UCSD-AML1 (cell line): Measurements from ENCODE around the gene RNFT1.
"Not testable (repeated sequence)": the region's sequence is repeated elsewhere in the genome, so short reads cannot be mapped to it uniquely, and the experiment has no call there.

Experiments
- DNase-seq: peaks from one replicate; lab custom pipeline; 2025; ENCODE audit not compliant: unreplicated experiment; lab: John Stamatoyannopoulos, UW

The RNFT1 gene, protein sequence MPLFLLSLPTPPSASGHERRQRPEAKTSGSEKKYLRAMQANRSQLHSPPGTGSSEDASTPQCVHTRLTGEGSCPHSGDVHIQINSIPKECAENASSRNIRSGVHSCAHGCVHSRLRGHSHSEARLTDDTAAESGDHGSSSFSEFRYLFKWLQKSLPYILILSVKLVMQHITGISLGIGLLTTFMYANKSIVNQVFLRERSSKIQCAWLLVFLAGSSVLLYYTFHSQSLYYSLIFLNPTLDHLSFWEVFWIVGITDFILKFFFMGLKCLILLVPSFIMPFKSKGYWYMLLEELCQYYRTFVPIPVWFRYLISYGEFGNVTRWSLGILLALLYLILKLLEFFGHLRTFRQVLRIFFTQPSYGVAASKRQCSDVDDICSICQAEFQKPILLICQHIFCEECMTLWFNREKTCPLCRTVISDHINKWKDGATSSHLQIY

DNA sequence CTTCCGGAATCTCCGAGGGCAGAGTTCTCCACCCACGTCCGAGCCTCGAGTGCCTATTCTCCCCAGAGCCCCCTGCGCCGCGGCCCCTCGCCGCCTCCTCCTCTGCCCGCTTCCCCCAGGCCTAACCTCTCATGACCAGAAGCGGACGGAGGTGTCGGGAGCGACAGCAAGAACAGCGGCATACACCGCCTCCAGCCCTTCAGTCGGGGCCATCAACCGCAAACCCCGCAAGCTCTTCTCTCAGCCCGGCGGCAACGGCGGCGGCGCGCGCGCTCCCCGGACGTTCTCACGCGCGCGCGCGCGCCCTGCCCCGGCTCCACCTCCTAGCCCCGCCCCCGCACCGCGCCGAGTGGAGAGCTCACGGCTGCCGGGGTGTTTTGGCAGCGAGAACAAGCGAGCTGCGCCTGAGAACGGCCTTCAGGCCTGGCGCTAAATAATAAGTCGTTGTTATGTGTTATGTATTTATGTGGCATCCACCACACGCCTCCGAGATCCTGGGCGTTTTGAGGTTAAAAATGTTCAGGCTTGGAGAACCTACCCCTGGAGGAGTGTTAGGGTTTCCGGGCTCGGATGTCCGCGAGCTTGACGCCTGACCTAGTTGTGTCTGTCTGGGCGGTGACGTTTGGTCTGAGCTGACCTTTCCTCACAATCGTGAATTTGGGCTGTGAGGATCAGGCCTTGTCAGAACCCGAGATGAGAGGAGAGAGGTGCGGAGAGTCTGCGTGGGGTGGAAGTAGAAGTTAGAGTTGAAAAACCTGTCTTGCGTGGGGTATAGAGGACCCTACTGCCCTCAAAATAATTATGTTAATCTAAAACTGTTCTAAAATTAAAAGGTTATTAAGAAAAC lies at the start of gene RNFT1:
Gene RNFT1 (minus strand): TSS at position 259 of the 847 bp plus-strand sequence. CDS start 77 bp downstream, at position 182.
- DNase-seq: peak; percentile 90

DNA sequence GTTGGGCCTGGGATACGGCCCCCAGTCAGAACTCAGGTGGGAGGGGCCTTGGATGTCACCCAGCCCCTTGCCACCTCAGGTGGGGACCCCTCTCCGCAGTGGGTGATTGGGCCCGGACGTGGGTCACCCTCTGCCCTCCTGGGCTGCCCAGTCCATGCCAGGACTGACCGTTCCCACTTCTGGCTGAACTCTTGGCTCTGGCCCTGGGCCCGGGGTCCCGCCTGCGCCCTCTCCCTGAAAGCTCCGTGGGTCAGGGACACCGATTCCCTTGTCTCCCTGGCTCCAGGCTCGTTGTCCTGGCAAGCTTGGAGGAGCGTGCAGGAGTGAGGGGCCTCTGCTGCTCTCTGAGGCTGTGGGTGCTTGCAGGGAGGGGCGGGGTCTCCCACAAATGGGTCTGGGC lies 44.8 kb upstream of the RNFT1 start:
- not testable (repeated sequence) for DNase-seq

DNA sequence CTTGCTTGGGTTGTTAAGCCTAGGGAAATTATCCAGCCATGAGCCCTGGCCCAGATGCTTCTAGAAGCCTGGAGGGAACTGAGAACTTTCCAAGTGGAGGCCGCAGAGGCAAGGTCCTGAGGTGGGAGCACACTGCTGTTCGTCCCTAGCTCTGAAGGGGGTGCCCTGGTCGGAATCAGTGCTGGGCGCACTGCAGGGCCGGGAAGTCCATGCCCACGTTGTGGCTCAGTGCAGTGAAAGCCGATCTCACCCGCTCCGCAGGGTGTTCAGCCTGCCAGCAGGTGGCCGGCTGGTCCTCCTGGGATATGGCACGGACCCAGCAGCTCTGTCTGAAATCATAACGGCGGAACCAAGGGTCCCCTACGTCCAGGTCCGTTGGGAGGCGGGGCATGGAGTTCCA lies 43.8 kb upstream of the RNFT1 start:
- DNase-seq: not testable (repeated sequence)

DNA sequence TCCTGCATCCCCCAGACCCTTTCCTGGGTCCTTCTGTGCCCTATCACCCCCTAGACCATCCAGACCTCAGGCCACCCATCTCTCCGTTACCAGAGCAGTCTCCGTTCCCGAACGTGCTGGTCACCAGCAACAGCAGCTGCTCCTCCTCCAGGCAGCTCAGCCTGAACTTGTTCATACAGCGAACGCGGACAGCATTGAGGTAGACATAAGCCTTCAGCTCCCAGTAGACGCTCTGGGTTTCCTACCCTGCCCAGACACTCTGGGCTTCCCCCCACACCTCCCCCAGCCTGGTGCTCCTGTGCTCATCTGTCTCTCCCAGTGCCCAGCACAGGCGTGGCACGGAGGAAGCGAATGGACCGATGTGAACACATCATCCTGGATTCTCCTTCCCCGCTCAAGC lies 41.6 kb upstream of the RNFT1 start:
- DNase-seq: no peak

DNA sequence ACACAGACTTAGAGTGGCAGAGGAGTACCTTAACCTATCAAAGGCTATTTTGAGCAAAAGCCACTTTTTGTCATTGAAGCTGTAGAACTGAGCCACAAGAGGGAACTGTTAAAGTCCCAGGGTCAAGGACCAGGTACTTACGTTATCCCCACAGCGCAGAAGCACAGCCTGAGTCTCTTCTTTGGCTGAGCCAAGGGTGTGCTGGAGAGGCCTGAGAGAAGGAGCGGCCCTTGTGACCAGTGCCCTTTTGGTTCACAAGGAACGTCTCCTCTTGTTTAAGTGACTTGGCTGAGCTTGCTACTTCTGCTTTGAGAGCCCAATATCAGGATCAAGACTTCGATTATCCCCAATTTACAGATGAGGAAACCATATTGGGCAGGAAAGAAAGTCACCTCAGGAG lies 40.0 kb upstream of the RNFT1 start:
- not testable (repeated sequence) for DNase-seq

DNA sequence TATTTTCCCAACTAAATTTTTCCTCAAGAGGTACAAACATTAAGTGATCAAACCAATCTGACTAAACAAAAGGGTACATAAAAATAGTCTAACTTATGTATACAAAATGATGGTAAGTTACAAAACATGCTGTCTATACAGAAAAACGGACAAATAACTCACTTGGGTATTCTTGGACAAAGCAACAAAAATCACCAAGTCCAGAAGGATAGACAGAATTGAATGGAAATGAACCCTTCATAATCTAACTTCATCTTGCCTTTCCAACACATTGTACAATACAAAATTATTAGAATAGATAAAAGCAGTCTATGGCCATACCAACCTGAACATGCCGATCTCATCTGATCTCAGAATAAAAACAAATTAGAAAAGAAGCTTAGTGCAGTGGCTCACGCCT lies 37.9 kb upstream of the RNFT1 start:
- not testable (repeated sequence) for DNase-seq

DNA sequence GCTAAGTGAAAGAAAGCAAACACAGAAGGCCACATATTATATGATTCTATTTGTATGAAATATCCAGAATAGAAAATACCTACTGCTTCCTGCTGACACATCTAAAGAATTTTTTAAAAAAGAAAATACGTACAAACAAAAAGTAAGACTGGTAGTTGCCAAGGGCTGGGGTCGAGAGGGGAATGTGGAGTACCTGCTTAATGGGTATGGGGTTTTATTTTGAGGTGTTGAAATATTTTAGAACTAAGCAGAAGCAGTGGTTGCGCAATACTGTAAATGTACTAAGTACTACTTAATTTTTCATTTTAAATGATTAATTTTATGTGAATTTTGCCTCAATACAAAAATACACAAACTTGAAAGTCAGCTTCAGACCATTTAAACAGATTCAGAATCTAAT lies 32.1 kb upstream of the RNFT1 start:
- DNase-seq: not testable (repeated sequence)

DNA sequence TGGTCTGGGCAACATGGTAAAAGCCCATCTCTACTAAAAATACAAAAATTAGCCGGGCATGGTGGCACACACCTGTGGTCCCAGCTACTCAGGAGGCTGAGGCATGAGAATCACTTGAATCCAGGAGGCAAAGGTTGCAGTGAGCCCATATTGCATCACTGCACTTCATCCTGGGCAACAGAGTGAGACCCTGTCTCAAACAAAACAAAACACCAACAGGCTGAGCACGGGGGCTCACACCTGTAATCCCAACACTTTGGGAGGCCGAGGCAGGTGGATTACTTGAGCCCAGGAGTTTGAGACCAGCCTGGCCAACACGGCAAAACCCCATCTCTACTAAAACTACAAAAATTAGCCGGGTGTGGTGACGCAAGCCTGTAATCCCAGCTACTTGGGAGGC lies 10.6 kb upstream of the RNFT1 start:
- DNase-seq: not testable (repeated sequence)

DNA sequence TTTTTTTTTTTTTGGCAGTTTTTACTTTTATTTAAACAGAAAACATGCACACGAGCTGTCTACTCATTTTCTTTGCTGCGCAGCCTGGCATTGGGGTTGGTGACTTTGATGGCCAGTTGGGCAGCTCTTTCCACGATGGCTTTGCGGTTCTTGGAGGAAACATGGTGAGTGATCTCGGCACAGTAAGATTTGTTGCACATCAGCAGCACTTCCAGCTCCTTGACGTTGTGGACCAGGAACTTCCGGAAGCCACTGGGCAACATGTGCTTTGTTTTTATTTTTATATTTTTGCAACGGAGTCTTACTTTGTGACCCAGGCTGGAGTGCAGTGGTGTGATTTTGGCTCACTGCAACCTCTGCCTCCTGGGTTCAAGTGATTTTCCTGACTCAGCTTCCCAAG lies 8.9 kb upstream of the RNFT1 start:
- DNase-seq: not testable (repeated sequence)

DNA sequence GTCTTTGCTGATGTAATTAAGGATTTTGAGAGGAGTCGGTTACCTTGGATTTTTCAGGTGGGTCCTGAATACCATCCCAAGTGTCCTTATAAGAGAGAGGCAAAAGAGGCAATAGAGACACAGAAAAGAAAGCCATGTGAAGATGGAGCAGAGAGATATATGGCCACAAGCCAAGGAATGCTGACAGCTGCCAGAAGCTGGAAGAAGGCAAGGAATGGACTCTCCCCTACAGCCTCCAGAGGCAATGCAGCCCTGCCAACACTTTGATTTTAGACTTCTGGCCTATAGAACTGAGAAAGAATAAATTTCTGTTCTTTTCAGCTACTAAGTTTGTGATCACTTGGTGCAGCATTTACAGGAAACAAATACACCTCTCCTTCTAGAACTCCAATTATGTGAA lies 8.2 kb upstream of the RNFT1 start:
- DNase-seq: no peak

DNA sequence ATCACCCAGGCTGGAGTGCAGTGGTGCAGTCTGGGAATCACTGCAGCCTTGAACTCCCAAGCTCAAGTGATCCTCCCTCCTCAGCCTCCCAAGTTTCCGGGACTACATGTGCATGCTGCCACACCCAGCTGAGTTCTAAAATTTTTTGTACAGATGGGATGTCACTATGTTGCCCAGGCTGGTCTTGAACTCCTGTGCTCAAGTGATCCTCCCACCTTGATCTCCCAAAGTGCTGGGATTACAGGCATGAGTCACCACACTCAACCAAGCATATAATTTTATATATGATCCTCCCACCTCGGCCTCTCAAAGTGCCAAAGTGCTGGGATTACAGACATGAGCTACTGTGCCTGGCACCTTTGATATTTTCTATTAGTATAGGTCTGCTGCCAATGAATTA lies 7.2 kb upstream of the RNFT1 start:
- not testable (repeated sequence) for DNase-seq

DNA sequence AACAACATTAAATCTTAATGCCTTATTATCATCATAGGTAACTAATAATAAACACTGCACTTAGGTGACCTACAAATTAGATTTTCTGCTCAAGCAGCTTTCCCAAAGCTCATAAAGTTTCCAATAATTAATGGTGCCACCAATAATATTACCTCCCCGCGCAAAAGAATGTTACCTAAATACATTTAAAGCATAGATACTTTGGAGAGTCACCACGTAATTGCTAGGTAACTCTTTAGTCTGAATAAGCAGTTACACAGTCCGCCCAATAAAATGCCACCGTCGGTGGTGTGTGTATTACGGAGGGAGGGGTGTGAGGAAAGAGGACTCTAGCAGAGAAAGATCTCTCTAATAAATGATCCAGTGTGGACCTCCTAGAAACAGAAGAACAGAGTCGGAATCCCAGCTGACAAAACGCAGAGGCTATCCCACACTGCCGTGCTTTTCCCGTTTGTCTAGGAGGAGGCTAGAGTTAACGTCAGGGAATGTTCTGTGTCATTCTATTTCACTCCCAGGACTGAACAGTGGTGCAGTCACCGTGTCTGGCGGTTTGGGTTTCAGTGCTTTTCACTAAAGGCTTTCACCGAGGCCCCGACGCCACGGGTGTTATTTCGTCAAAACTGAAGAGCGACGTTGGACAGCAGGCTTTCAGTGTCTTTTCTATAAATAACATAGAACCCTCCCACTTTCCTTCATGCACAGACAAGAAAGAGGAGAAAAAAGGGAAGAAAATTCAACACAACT lies 630 bp downstream of the RNFT1 start:
- peak; percentile 70 for DNase-seq

DNA sequence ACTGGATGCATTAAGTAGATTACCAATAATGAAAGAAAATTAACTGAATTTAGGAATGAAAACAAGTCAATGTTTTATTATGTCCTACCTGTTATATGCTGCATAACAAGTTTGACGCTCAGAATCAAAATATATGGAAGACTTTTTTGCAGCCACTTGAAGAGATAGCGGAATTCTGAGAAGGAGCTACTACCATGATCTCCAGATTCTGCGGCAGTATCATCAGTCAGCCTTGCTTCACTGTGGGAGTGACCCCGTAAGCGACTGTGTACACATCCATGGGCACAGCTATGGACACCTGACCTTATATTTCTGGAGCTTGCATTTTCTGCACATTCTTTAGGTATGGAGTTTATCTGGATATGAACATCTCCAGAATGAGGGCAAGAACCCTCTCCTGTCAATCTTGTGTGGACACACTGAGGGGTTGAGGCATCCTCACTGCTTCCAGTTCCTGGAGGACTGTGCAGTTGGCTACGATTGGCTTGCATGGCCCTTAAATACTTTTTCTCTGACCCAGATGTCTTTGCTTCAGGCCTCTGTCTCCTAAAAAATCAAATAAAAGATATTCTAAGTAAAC lies 1.7 kb downstream of the RNFT1 start:
- DNase-seq: no peak

DNA sequence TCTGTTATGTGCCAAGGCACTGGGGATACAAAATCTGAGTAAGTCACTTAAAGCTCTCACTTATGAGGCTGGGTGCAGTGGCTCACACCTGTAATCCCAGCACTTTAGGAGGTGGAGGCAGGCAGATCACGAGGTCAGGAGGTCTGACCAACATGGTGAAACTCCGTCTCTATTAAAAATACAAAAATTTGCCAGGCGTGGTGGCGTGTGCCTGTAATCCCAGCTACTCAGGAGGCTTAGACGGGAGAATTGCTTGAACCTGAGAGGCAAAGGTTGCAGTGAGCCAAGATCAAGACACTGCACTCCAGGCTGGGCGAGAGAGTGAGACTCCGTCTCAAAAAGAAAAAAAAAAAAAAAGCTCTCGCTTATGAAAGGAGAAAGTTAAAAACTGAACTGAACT lies 5.0 kb downstream of the RNFT1 start:
- not testable (repeated sequence) for DNase-seq

DNA sequence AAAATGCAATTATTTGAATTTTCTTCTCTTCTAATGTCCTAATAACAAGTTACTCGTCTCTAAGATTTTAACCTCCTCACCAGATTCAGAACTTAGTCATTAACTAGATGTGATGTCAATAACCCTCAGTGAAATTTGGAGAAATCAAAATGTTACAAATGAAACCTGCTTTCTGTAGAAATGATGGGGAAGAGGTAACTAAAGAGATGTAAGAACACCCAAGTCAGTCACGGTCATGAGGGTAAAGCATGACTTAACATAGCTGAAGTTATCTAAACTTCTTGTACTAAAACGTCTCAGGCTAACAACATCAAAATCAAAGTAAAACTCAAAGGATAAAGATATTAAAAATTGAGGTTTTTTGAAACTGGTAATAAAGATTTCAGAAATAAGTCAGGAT lies 9.7 kb downstream of the RNFT1 start:
- DNase-seq: no peak

DNA sequence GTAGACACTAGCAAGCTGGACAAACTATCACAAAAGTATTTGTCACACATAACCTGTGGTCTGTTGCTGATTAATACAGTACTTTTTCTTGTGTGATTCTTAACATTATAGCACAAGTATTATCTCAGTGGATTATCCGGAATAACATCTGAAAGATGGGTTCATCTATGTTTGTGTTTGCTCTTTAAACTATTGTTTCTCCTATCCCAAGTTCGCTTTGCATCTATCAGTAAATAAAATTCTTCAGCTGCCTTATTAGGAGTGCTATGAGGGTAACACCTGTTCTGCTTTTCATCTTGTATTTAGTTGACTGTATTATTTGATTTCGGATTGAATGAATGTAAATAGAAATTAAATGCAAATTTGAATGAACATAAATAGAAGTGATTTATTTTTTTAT lies 14.5 kb downstream of the RNFT1 start:
- DNase-seq: no peak

DNA sequence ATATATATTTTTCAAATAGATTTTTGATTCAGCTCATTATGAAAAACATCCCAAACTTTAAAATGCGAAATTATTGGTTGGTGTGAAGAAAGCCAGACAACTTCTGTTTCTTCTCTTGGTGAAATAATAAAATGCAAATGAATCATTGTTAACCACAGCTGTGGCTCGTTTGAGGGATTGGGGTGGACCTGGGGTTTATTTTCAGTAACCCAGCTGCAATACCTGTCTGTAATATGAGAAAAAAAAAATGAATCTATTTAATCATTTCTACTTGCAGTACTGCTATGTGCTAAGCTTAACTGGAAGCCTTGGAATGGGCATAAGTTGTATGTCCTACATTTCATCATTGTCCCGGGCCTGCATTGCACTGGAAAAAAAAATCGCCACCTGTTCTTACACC lies 17.2 kb downstream of the RNFT1 start:
- DNase-seq: not testable (repeated sequence)

DNA sequence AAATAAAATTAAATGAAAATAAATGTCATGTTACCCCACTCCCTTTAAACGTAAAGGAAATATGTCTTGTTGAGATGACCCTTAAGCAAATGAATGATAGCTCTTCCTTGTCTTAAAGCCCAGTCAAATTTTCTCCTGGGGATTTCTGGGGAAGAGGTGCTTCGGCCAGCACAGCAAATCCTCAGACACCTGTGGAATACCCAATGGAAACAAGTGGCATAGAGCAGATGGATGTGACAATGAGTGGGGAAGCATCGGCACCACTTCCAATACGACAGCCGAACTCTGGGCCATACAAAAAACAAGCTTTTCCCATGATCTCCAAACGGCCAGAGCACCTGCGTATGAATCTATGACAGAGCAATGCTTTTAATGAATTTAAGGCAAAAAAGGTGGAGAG lies 18.1 kb downstream of the RNFT1 start:
- not testable (repeated sequence) for DNase-seq

DNA sequence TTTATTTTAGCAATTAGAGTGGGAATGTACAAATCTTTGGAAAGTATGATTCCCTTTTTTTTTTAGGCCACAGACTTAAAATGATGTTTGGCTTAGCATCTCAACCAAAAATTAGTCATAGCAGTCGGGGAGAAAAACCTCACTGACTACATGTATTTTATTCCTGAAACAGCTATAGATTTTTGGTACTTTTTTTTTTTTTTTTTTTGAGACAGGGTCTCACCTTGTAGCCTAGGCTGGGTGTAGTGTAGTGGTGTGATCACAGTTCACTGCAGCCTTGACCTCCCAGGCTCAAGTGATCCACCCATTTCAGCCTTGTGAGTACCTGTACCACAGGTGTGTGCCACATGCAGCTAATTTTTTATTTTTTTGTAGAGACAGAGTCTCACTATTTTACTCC lies 23.4 kb downstream of the RNFT1 start:
- DNase-seq: no peak

DNA sequence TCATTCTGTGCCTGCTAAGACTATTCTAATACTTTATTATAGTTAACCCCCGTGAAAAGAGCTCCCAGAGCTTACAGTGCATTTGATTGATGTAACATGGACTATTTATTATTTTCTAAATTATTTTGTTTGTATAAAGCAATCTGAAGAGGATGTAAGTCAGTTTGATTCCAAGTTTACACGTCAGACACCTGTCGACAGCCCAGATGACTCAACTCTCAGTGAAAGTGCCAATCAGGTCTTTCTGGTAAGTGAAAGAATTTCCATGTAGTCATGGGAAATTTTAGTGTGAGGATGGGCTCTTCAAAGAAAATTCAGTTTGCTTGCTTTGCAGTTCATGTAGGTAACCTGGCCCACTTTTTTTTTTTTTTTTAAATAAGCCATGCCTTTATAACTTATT lies 23.8 kb downstream of the RNFT1 start:
- DNase-seq: not testable (repeated sequence)

DNA sequence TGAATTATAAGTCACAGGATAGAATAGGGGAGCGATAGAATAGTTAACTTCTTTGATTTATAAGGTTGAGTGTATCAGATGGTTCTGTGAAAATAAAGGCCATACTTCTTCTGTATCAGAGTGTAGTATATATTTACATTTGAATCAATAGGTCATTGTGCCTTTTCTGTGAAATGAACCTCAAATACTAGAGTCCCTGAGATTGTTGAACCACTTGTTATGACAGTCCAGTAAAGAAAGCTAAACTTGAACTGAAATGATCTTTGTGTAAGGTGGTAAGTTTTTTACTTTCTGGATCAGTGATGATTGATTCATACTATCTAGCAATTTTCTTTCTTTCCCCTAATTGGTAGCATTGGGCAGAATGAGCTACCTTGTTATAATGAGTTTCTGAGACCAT lies 31.2 kb downstream of the RNFT1 start:
- DNase-seq: not testable (repeated sequence)
